GM19239 (cell line): ENCODE results near the gene HPX.
"Not testable (repeated sequence)": the region's sequence is repeated elsewhere in the genome, so short reads cannot be mapped to it uniquely, and the experiment has no call there.

ENCODE experiments used
- DNase-seq: peaks from one replicate; pipeline ENCODE4 v3.0.0; 2011; ENCODE audit warnings: low spot score; ENCODE audit not compliant: insufficient read length
- FAIRE-seq: peaks from 2 replicates; lab custom pipeline; 2011; peaks lifted over from hg19 to GRCh38; lab: Jason Lieb, UNC

HPX gene

GRCh38 chr11:6395470-6396060 is 45.2 kb downstream of the HPX start:
- FAIRE-seq (no peak), DNase-seq (no peak)

GRCh38 chr11:6393989-6394670 is 46.7 kb downstream of the HPX start:
- no peak for FAIRE-seq
- no peak for DNase-seq

GRCh38 chr11:6392251-6392650 is 48.5 kb downstream of the HPX start:
- DNase-seq = not testable (repeated sequence)

GRCh38 chr11:6391537-6392134 is 49.2 kb downstream of the HPX start:
- DNase-seq (no peak), FAIRE-seq (no peak)

More at GRCh38 chr11:6392251-6392650, 48.5 kb downstream of the HPX start:
- FAIRE-seq = not testable (repeated sequence)

GRCh38 chr11:6390718-6391469 is 49.9 kb downstream of the HPX start:
- FAIRE-seq = no peak

GRCh38 chr11:6389905-6390717 is 50.7 kb downstream of the HPX start, which contains the start of gene SMPD1:
TSS of gene SMPD1 (plus strand) at chr11:6390474. CDS start at chr11:6390599, 125 bp downstream.
- FAIRE-seq (peak; percentile 90), DNase-seq (peak; percentile 95)

More at GRCh38 chr11:6390718-6391469, 49.9 kb downstream of the HPX start:
- no peak for DNase-seq

GRCh38 chr11:6388748-6389147 is 52.0 kb downstream of the HPX start:
- FAIRE-seq (no peak), DNase-seq (no peak)

- no peak for DNase-seq
- FAIRE-seq = no peak
Measured at GRCh38 chr11:6387811-6388599, 52.8 kb downstream of the HPX start.

GRCh38 chr11:6385046-6385777 is 55.6 kb downstream of the HPX start:
- no peak for FAIRE-seq

More at GRCh38 chr11:6385046-6385777, 55.6 kb downstream of the HPX start:
- no peak for DNase-seq
